Adrenal gland (tissue), 5 donors: ENCODE results near the gene TMEM88.

Experiments
- POLR2A ChIP-seq, 2 donors: fragments of 450-650 bp; IDR thresholded peaks; one replicate each; pipeline ENCODE4 v1.6.1; 2017; ENCODE audit warnings: antibody characterized with exemption in 2 of 2, mild to moderate bottlenecking in 2 of 2, moderate library complexity in 1 of 2
- TF ChIP-seq, protein P1 (sequence below), 6 experiments: fragments of 450-650 bp in 4 of 6; fragments of 200-600 bp in 2 of 6; sonication (generic) in 1 of 6; IDR thresholded peaks; 1 replicate in 5 of 6; 2 replicates in 1 of 6; pipeline versions ENCODE4 v1.5.1 to v1.8.0; 2016 to 2021; ENCODE audit warnings: antibody characterized with exemption in 6 of 6, mild to moderate bottlenecking in 2 of 6, moderate library complexity in 1 of 6
- donor health status: DM: no; HTN: no; CAD: no.

DNA sequence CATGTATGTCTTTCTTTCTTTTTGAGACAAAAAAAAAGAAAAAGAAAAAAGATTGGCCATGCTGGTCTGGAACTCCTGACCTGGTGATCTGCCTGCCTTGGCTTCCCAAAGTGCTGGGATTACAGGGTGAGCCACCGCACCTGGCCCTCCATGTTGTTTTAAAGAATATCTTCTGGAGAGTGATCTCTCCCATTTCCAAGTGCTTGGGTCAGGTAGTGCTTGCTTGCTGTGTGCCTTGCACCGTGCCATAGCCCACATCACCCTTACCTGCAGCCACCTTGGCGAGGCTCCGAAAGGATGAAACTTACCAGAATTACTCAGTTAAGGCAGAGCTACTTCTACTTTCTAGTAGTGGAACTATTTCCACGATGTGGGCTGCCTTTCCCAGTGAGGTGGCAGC, 39.9 kb upstream of the TMEM88 start:
- TF ChIP-seq POLR2A (IDR thresholded peaks at IDR 0.05), result no peak
- TF ChIP-seq, protein P1, sequence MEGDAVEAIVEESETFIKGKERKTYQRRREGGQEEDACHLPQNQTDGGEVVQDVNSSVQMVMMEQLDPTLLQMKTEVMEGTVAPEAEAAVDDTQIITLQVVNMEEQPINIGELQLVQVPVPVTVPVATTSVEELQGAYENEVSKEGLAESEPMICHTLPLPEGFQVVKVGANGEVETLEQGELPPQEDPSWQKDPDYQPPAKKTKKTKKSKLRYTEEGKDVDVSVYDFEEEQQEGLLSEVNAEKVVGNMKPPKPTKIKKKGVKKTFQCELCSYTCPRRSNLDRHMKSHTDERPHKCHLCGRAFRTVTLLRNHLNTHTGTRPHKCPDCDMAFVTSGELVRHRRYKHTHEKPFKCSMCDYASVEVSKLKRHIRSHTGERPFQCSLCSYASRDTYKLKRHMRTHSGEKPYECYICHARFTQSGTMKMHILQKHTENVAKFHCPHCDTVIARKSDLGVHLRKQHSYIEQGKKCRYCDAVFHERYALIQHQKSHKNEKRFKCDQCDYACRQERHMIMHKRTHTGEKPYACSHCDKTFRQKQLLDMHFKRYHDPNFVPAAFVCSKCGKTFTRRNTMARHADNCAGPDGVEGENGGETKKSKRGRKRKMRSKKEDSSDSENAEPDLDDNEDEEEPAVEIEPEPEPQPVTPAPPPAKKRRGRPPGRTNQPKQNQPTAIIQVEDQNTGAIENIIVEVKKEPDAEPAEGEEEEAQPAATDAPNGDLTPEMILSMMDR (IDR thresholded peaks at IDR 0.05), result no peak
